Skeletal muscle satellite cell (primary cell): ENCODE measurements around the gene PAX3.
A peak's percentile ranks its signal among the peaks of the same experiment; 100 is the strongest.

Experiments
- H3K27me3 ChIP-seq: 2 replicates; pipeline ENCODE4 v1.7.0; 2013; ENCODE audit warnings: low read length; ENCODE audit not compliant: control insufficient read depth, insufficient read depth
- H3K36me3 ChIP-seq: 2 replicates; pipeline ENCODE4 v1.7.0; 2013; ENCODE audit warnings: mild to moderate bottlenecking, control low read depth, low read length; ENCODE audit not compliant: insufficient read depth
- H3K4me1 ChIP-seq: 2 replicates; pipeline ENCODE4 v1.7.0; 2013; ENCODE audit warnings: low read length; ENCODE audit not compliant: control insufficient read depth, insufficient read depth
- H3K4me2 ChIP-seq: 2 replicates; pipeline ENCODE4 v1.7.0; 2013; ENCODE audit warnings: mild to moderate bottlenecking, low read length
- H3K4me3 ChIP-seq: 2 replicates; pipeline ENCODE4 v1.7.0; 2013; ENCODE audit warnings: low read length
- H3K9ac ChIP-seq: 2 replicates; pipeline ENCODE4 v1.7.0; 2013; ENCODE audit warnings: mild to moderate bottlenecking, low read depth, low read length, moderate library complexity
- H3K9me3 ChIP-seq: replicated peaks from 2 replicates; pipeline ENCODE4 v1.7.0; 2013; ENCODE audit warnings: mild to moderate bottlenecking, control low read depth, low read length

PAX3 gene

GRCh38 chr2:222301053-222301795, 2.4 kb upstream of the PAX3 start:
- Histone ChIP-seq H3K9me3 (no peaks in the 10 kb centered on the region), H3K9ac (no peak overlapping the region), H3K4me2 (no peak overlapping the region), H3K27me3 (peaks cover 37% of the 10 kb centered on the region), H3K4me3 (no peak overlapping the region), H3K36me3 (no peaks in the 10 kb centered on the region), H3K4me1 (peaks cover 24% of the 10 kb centered on the region)

- no peak overlapping the region for H3K4me3 ChIP-seq
- H3K9me3 ChIP-seq, result no peaks in the 10 kb centered on the region
- H3K9ac ChIP-seq, result no peak overlapping the region
- H3K4me1 ChIP-seq, result peaks cover 23% of the 10 kb centered on the region
- no peaks in the 10 kb centered on the region for H3K36me3 ChIP-seq
- H3K4me2 ChIP-seq, result no peak overlapping the region
- peaks cover 35% of the 10 kb centered on the region for H3K27me3 ChIP-seq
Measured at GRCh38 chr2:222300726-222301052, 1.9 kb upstream of the PAX3 start.

GRCh38 chr2:222299906-222300725, 1.3 kb upstream of the PAX3 start:
- Histone ChIP-seq H3K27me3 (peaks cover 31% of the 10 kb centered on the region), H3K4me1 (peaks cover 23% of the 10 kb centered on the region), H3K4me3 (no peak overlapping the region), H3K9ac (no peak overlapping the region), H3K4me2 (no peak overlapping the region), H3K36me3 (no peaks in the 10 kb centered on the region), H3K9me3 (no peaks in the 10 kb centered on the region)

- H3K4me1 ChIP-seq, result peaks cover 19% of the 10 kb centered on the region
Measured at GRCh38 chr2:222298001-222298310, 842 bp downstream of the PAX3 start.

GRCh38 chr2:222297600-222297935, 1.2 kb downstream of the PAX3 start:
- no peaks in the 10 kb centered on the region for H3K36me3 ChIP-seq
- peaks cover 10% of the 10 kb centered on the region for H3K27me3 ChIP-seq
- peak overlapping the region; percentile 84 for H3K4me3 ChIP-seq
- H3K4me1 ChIP-seq, result peaks cover 19% of the 10 kb centered on the region
- H3K9me3 ChIP-seq, result no peaks in the 10 kb centered on the region
- peak overlapping the region; percentile 88 for H3K9ac ChIP-seq
- peak overlapping the region; percentile 84 for H3K4me2 ChIP-seq

More at GRCh38 chr2:222298001-222298310, 842 bp downstream of the PAX3 start:
- peak overlapping the region; percentile 84 for H3K4me2 ChIP-seq
- H3K9ac ChIP-seq, result peak overlapping the region; percentile 88
- peak overlapping the region; percentile 84 for H3K4me3 ChIP-seq
- no peaks in the 10 kb centered on the region for H3K9me3 ChIP-seq
- peaks cover 10% of the 10 kb centered on the region for H3K27me3 ChIP-seq
- no peaks in the 10 kb centered on the region for H3K36me3 ChIP-seq

GRCh38 chr2:222296911-222297599, 1.7 kb downstream of the PAX3 start:
- Histone ChIP-seq H3K36me3 (no peaks in the 10 kb centered on the region), H3K9me3 (no peaks in the 10 kb centered on the region), H3K4me3 (peak overlapping the region; percentile 84), H3K4me1 (peaks cover 21% of the 10 kb centered on the region), H3K9ac (no peak overlapping the region), H3K4me2 (peak overlapping the region; percentile 84), H3K27me3 (peaks cover 10% of the 10 kb centered on the region)

- no peak overlapping the region for H3K4me2 ChIP-seq
- no peaks in the 10 kb centered on the region for H3K9me3 ChIP-seq
- peaks cover 28% of the 10 kb centered on the region for H3K4me1 ChIP-seq
- peaks cover 10% of the 10 kb centered on the region for H3K27me3 ChIP-seq
- no peak overlapping the region for H3K9ac ChIP-seq
- no peak overlapping the region for H3K4me3 ChIP-seq
- H3K36me3 ChIP-seq, result no peaks in the 10 kb centered on the region
Measured at GRCh38 chr2:222296311-222296741, 2.5 kb downstream of the PAX3 start.

GRCh38 chr2:222295368-222296062, 3.3 kb downstream of the PAX3 start:
- no peak overlapping the region for H3K4me2 ChIP-seq
- H3K36me3 ChIP-seq, result no peaks in the 10 kb centered on the region
- peaks cover 29% of the 10 kb centered on the region for H3K4me1 ChIP-seq
- H3K4me3 ChIP-seq, result no peak overlapping the region
- H3K9ac ChIP-seq, result no peak overlapping the region
- peaks cover 3% of the 10 kb centered on the region for H3K27me3 ChIP-seq
- no peaks in the 10 kb centered on the region for H3K9me3 ChIP-seq

- Histone ChIP-seq H3K9me3 (no peaks in the 10 kb centered on the region), H3K27me3 (no peaks in the 10 kb centered on the region), H3K36me3 (no peaks in the 10 kb centered on the region), H3K4me3 (no peak overlapping the region), H3K9ac (no peak overlapping the region), H3K4me1 (peaks cover 35% of the 10 kb centered on the region), H3K4me2 (no peak overlapping the region)
Measured at GRCh38 chr2:222294996-222295367, 3.8 kb downstream of the PAX3 start.

- H3K9me3 ChIP-seq, result no peaks in the 10 kb centered on the region
- H3K27me3 ChIP-seq, result no peaks in the 10 kb centered on the region
- H3K4me2 ChIP-seq, result no peak overlapping the region
- H3K4me1 ChIP-seq, result peaks cover 33% of the 10 kb centered on the region
- H3K4me3 ChIP-seq, result no peak overlapping the region
- H3K9ac ChIP-seq, result no peak overlapping the region
- H3K36me3 ChIP-seq, result no peaks in the 10 kb centered on the region
Measured at GRCh38 chr2:222293660-222294630, 4.9 kb downstream of the PAX3 start.
